Dedifferentiated amniotic fluid mesenchymal stem cell (primary cell): ENCODE measurements around the gene OGDH.
"Not testable (repeated sequence)": the region's sequence is repeated elsewhere in the genome, so short reads cannot be mapped to it uniquely, and the experiment has no call there.

ENCODE experiments used
- DNase-seq: peaks from one replicate; pipeline ENCODE4 v3.0.0-alpha.2; 2016; ENCODE audit errors: extremely low spot score

The OGDH gene

DNA sequence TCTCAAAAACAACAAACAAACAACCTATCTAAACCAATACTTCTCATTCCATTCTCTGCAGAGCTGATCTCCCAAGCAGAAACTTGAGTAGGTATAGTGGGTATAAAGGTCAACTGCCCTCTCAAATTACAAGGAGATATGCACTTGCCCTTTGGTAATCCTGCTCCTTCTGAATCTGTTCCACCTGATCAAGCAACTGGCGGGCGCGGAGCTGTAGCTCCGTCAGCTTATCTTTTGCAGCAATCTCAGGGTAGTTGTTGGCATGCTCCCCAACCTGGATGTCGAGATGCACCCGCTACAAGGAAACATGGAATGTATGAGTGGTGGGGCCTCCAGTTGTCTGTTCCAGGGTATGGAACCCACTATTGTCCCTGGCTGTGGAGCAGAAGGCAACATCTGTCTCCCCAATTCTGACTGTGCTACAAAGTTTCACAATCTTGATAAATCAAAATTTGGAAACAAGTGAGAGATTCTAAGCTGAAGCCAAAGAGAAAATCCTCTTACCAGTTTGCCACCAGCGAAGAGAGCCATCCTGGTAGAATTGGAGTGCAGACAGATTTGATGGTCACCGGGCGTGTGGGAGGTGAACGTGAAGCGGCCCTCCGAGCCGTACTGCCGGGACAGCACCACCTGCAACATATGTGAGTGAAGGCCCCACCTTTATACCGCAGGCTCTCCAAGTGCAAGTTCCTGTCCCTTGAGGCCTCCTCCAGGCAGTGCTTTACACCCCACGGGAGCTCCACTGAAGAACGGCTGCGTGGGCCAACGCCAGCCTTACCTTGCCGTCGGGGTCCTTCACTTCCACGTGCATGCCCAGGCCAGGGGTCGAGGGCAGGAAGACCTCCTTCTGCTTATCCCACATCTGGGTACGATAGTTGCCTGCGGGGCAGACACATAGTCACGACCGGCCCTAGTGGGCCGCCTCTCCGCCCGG, 25.2 kb upstream of the OGDH start:
- no peak for DNase-seq

DNA sequence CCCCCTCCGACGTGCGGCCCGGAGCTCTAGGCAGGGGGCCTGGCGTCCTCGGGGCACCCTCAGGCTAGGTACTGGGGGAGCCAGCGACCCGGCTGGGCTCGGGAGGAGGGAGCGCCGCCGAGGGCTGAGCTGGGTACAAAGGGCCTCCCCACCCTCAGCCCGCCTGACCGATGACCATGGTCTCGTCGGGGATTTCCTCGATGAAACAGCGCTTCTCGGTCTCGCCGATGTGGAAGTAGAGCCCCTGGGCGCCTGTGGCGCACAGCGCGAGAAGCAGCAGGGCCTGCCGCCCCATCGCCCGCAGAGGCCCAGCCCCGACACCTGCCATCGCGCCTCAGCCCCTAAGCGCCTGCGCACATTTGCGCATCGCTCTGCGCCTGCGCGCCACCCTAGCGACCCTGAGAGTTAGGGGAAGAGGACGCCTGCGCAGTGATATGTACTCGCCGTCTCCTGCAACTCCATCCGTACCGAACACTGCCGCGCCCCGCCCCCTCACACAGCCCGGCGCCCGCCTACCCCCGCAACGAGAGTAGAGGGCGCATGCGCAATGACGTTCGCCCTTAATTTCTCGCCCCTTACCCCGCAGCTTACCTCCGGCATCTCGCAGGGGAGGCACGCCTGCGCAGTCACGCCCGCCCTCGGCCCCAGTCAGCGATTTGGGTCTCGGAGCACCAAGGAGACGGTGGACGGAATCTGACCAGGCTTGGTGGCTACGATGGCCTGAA, 24.4 kb upstream of the OGDH start, which contains the start of gene TMED4:
TSS of gene TMED4 (minus strand) at position 353 of the 725 bp plus-strand sequence. CDS start at position 328, 25 bp downstream.
- peak; percentile 95 for DNase-seq

DNA sequence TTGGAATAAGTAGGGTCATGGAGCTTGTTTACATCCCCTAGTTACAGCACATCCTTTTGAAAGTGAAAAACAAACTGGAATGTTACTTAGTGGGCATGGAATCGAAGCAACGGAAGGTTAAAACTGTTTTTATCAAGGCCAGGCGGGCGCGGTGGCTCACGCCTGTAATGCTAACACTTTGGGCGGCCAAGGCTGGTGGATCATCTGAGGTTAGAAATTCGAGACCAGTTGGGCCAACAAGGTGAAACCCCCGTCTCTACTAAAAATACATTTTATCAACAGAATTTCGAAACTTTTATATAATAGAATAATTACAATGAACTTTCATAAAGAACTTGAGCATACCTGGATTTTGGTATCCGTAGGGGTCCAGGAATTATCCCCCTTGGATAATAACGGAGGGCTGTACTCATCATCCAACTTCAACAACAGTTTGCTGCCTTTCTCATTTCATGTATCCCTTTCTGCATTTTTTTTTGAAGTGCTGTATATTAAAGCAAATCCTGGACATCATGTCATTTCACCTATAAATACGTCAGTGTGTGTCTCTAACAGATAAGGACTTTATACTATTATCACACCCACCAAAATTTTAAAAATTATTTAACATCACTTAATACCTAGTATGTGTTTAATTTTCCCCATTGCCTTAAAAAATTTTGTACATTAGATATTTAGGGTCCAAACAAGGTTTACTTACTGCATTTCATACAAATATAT, 23.1 kb upstream of the OGDH start:
- DNase-seq = no peak

DNA sequence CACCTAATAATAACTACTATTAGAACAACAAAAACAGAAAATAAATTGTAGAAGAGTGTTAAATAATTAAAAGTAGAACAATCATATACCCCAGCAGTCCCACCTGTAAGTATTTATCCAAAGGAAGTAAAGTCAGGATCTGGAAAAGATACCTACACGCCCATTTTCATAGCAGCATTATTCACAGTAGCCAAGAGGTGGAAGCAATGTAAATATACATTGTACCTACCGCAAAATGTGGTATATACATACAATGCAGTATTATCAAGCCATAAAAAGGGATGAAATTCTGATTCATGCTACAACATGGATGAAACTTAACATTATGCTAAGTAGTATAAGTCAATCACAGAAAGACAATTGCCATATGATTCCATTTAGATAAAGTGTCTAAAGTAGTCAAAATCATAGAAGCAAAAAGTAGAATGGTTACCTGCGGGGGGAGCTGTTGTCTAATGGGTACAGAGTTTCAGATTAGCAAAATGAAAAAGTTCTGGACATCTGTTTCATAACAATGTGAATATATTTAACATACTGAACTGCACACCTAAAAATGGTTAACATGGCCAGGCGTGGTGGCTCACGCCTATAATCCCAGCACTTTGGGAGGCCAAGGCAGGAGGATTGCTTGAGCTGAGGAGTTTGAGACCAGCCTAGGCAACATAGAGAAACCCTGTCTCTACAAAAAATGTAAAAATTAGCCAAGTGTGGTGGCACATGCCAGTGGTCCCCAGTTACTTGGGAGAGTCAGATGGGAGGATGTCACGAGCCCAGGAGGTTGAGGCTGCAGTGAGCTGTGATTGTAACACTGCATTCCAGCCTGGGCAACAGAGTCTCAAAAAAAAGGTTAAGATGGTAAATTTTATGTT, 18.4 kb upstream of the OGDH start:
- peak; percentile 81 for DNase-seq

DNA sequence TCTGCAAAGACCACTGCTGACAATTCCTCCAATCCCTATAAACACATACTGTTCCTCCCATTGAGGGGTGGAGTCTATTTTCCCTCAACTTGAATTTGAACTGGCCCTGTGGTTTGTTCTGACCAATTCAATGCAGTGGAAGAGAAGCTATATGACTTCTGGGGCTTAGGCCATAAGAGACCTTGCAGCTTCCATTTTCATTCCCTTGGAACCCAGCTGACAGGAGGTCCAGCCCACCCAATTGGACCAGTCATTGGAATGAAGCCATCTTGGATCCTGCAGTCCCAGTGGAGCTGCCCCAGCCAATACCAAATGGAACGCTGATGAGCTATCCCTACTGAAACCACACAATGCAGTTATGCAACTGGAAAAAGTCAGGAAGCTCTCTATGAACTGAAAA, 15.5 kb upstream of the OGDH start:
- DNase-seq = no peak

DNA sequence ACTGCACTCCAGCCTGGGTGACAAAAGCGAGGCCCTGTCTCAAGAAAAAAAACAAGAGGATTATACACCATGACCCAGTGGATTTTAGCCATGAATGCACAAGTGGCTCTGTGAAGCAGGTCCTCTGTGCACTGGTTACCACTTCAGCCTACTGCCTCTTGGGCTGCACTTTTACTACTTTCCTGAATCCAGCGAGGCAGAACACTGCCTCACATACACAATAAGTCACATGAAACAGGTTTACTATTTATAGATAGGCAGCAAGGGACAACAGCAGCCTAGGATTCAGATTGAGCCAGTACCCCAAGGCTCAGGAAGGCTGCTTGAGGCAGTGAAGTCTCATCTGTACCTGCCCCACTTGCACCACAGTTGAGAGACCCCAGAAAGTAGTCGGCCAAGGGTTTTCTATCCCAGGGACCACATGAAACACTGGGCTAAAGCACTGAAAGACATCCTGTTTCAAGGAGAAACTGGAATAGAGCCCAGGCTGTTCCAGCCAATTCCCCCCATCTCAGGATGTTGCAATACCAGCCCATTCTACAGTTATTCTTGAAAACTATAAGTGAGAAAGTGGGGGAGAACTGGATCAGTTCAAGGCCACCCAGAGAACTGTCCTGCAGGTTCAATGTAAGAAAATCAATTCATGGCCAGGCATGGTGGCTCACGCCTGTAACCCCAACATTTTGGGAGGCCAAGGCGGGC, 10.3 kb upstream of the OGDH start:
- DNase-seq = no peak

DNA sequence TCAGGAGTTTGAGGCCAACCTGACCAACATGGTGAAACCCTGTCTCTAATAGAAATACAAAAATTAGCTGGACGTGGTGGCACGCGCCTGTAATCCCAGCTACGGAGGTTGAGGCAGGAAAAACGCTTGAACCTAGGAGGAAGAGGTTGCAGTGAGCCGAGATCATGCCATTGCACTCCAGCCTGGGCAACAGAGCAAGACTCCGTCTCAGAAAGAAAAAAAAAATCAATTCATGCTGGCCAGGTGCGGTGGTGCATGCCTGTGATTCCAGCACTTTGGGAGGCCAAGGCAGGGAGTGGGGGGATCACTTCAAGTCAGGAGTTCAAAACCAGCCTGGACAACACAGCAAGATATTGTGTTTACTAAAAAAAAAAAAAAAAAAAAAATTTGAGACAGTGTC, 9.2 kb upstream of the OGDH start:
- not testable (repeated sequence) for DNase-seq

DNA sequence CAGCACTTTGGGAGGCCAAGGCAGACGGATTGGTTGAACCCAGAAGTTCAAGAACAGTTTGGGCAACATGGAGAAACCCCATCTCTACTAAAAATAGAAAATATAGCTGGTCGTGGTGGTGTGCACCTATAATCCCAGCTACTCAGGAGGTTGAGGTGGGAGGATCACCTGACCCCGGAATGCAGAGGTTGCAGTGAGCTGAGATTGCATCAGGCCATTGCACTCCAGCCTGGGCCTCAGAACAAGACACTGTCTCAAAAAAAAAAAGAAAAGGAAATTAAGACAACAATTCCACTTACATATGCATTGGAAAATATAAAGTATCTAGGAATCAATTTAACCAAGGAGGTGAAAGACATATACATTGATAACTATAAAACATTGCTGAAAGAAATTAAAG, 7.2 kb upstream of the OGDH start:
- DNase-seq = no peak

DNA sequence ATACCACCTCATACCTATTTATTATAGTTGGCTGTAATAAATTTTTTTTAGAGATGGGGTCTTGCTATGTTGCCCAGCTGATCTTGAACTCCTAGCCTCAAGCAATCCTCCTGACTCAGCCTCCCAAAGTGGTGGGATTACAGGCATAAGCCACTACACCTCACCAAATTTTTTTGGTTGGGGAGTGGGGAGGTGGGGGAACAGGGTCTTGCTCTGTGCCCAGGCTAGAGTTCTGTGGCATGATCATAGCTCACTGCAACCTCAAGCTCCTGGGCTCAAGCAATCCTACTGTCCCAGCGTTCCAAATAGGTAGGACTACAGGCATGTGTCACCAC, 3.9 kb upstream of the OGDH start:
- DNase-seq = no peak

DNA sequence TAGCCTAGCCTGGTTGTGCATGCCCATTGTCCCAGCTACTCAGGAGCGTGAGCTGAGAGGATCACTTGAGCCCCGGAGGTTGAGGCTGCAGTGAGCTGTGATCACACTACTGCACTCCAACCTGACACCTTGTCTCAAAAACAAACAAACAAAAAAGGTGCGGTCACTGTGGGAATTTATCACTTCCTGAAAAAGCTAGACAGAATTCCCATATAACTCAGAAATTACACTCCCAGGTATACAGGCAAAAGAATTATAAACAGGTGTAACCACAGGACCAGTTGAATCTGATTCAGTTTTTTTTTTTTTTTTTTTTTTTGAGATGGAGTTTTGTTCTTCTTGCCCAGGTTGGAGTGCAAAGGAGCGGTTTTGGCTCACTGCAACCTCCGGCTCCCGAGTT, 3.2 kb upstream of the OGDH start:
- no peak for DNase-seq

DNA sequence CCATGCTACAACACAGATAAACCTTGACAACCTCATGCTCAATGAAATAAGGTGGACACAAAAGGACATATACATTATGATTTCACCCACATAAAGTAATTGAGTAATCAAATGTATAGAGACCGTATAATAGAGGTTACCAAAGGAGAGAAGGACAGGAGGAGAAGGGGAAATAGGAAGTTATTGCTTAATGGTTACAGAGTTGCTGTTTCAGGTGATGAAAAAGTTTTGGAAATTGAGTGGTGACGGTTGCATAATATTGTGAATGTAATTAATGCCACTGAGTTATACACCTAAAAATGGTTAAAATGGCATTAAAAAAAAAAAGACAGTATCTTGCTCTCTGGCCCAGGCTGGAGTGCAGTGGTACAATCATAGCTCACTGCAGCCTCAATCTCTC, 1.5 kb upstream of the OGDH start:
- DNase-seq = no peak

DNA sequence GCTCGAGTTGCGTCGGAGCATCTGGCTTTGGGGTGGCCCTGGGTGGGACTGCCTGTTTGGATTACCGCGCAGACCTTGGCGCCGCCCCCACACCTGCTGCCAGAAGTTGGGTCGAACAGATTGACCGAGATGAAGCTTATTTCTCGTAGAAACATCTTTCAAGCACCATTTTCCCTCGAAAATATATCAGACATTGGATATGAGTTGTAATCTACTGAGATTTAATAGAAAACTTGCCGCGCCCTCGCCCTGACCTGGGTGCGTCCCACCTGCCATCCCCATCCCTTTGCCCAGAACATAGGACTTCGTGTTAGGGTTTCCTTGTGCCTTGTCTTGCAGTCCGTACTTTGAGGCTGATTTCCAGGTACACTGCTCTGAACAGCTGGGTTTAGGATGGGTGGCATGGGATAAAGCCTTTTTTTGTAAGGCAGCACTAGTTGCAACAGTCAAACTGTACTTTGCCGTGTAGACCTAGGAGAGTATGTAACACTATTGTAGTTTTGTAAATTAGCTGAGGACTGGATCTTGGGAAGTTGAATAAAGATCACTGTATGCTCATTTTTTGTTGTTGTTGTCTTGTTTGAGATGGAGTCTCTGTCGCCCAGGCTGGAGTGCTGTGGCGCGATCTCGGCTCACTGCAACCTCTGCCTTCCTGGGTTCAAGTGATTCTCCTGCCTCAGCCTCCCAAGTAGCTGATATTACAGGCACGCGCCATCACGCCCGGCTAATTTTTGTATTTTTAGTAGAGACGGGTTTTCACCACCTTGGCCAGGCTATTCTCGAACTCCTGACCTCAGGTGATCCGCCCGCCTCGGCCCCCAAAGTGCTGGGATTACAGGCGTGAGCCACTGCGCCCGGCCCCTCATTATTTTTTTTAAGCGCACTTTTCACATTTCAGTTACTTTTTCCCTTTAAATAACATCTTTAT, 978 bp downstream of the OGDH start:
- DNase-seq = no peak

DNA sequence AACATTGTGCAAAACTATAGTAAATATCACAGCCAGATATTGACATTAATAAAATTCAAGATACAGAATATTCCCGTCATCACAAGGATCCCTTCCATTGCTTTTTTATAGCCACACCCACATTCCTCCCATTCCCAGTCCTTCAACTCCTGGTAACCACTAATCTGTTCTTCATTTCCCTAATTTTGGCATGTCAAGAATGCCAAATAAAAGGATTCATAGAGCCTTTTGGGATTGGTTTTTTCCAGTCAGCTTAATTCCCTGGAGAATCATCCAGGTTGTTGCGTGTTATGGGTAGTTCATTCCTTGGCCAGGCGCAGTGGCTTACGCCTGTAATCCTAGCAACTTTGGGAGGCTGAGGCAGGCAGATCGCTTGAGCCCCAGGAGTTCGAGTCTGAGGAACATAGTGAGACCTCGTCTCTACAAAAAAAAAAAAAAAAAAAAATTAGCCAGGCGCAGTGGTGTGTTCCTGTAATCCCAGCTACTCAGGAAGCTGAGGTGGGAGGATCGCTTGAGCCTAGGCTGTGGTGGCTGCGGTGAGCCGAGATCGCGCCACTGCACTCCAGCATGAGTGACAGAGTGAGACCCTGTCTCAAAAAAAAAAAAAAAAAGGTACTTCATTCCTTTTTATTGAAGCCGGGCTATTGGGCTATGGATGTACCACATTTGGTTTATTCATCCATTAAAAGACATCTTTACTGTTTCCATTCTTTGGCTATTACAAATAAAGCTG, 2.7 kb downstream of the OGDH start:
- DNase-seq = peak; percentile 69

DNA sequence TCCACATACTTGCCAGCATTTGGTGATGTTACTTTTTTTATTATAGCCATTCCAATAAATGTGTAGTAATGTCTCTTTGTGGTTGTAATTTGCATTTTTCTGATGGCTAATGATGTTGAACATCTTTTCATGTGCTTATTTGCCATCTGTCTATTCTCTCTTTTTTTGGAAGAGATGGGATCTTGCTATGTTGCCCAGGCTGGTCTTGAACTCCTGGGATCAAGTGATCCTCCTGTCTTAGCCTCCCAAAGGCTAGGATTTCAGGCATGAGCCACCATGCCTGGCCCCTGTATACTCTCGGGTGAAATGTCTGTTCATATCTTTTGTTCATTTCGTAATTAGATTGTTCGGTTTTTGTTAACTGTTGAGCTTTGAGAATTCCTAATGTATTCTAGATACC, 3.4 kb downstream of the OGDH start:
- no peak for DNase-seq

DNA sequence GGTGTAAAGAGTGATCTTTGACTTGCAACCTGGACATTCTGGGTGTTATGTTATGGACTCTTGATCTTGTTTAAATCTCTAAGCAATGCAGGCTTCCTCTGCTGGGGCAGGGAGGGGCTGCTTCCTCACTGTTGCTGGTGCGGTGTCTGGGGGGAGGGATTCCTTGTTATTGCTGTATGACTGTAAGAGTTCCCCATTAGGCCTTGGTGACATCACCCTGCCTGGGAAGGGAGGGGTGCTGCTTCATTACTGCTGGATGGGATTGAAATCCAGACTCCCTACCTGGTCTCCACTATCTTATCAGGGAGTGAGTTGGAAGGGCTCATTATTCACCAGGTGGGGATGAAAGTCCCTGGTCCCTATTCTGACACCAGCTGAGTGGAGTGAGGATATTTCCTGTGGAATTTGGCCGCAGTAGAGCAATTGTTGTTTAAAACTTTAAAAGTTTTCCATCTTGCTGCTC, 8.8 kb downstream of the OGDH start:
- DNase-seq = no peak

DNA sequence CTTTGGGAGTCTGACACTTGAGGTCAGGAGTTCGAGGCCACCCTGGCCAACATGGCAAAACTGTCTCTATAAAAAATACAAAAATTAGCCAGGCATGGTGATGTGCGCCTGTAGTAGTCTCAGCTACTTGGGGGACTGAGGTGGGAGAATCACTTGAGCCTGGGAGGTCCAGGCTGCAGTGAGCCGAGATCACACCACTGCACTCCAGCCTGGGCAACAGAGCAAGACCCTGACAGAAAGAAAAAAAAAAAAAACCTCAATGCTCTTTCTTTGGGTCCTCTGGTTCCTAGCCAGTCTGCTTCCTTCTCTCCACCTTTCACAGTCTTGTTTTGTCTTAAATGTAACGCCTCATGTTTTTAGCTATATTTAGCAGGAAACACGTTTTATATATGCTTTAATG, 9.4 kb downstream of the OGDH start:
- DNase-seq = no peak

DNA sequence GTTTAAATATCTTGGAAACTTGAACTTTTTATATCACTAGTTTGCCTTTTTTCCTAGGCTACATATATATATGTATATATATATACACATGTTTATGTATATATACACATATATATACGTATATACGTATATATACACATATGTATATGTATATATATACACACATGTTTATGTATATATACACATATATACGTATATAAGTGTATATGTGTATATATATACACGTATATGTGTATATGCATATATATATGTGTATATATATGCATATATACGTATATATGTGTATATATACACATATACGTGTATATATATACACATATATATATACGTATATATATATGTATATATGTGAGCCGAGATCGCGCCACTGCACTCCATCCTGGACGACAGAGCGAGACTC, 10.1 kb downstream of the OGDH start:
- no peak for DNase-seq

DNA sequence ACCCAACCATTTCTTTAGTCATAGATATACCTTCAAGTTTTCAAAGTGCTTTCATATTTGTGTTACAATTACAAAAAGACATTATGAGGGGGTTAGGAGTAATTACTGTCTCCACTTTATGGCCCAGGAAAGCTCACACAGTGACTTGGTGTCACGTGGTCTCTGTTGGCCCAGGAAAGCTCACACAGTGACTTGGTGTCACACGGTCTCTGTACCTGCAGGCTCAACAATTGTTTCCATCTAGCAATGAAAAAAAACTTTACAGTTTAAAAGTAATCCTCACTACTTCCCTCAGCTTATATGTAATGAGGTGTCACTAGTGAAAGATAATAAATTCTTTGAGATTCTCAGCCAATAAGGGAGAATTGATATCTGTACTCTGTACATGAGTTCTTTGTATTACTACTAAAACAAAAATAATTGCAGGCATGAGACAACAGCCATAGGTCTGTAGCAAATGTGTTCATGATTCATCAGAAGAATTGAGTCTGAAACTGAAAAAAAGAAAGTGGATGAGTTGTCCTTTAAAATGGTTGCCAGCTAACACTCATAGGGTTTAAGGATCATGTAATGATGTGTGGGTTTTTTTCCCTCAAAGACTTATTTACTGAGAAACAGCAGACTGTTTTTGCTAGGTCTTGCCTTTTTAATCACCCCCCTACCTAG, 10.9 kb downstream of the OGDH start:
- peak; percentile 53 for DNase-seq
